Mesothelial cell of epicardium (in vitro differentiated cells): ENCODE measurements around the gene TROAP. TPM values are rescaled to one million over a fixed set of nuclear protein-coding genes. Genes with fewer than 3 reads are reported as not detected.

Experiments
- DNase-seq, 2 experiments: peaks; one replicate each; pipeline ENCODE4 v3.0.0; 2021; ENCODE audit warnings: low spot score in 2 of 2; ENCODE audit not compliant: unreplicated experiment in 2 of 2
- H3K27ac Mint-ChIP-seq: 2 replicates; pipeline ENCODE4 v1.8.0; 2021; ENCODE audit warnings: mixed read lengths
- H3K27me3 Mint-ChIP-seq: 2 replicates; pipeline ENCODE4 v1.8.0; 2021; ENCODE audit warnings: low read depth, mixed read lengths
- H3K36me3 Mint-ChIP-seq: 2 replicates; pipeline ENCODE4 v1.8.0; 2021; ENCODE audit warnings: mixed read lengths
- H3K4me1 Mint-ChIP-seq: 2 replicates; pipeline ENCODE4 v1.8.0; 2021; ENCODE audit warnings: mixed read lengths
- H3K4me3 Mint-ChIP-seq: 2 replicates; pipeline ENCODE4 v1.8.0; 2021; ENCODE audit warnings: mild to moderate bottlenecking, moderate library complexity, mixed read lengths
- H3K9me3 Mint-ChIP-seq: 2 replicates; pipeline ENCODE4 v1.8.0; 2021; ENCODE audit warnings: mixed read lengths
- CTCF ChIP-seq: fragments of 200-600 bp; sonication (generic); IDR thresholded peaks from one replicate; pipeline ENCODE4 v1.5.0; 2021; ENCODE audit warnings: antibody characterized with exemption; ENCODE audit not compliant: unreplicated experiment
- total RNA-seq: library from RNA; stranded (reverse); gene quantifications from 3 replicates; pipeline ENCODE4 v1.2.1, GENCODE V29; 2021

Gene TROAP
- total RNA-seq, 1 donor from 2014 or later = 30.8 TPM

DNA sequence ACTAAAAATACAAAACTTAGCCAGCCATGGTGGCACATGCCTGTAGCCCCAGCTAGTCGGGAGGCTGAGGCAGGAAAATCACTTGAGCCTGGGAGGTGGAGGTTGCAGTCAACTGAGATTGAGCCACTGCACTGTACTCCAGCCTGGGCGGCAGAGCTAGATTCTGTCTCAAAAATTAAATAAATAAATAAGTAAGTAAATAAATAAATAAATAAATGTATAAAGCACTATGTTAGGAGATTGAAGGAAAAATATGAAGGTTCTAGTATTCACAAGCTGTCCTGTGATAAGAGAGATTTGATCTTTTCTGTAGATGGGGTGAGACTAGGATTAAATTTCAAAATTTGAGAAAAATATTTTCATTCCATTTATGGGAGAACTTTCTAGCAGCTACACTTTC lies 29.3 kb downstream of the TROAP start:
- Mint-ChIP-seq H3K4me3 (no peak overlapping the region), H3K27me3 (peaks cover 11% of the 10 kb centered on the region), H3K27ac (no peak overlapping the region), H3K9me3 (no peaks in the 10 kb centered on the region), H3K4me1 (peaks cover 11% of the 10 kb centered on the region), H3K36me3 (peaks cover 4% of the 10 kb centered on the region)
- no peak for TF ChIP-seq CTCF
- DNase-seq = no peak

- Mint-ChIP-seq H3K4me3 (no peak overlapping the region), H3K27me3 (no peaks in the 10 kb centered on the region), H3K4me1 (peaks cover 10% of the 10 kb centered on the region), H3K9me3 (no peaks in the 10 kb centered on the region), H3K36me3 (peaks cover 1% of the 10 kb centered on the region), H3K27ac (no peak overlapping the region)
- no peak for DNase-seq
- no peak for TF ChIP-seq CTCF
Observed at GRCh38 chr12:49355913-49356312, 32.9 kb downstream of the TROAP start.

GRCh38 chr12:49357103-49357678 lies 34.1 kb downstream of the TROAP start:
- no peaks in the 10 kb centered on the region for H3K36me3 Mint-ChIP-seq
- H3K27ac Mint-ChIP-seq = no peak overlapping the region
- TF ChIP-seq CTCF = peak; percentile 87
- H3K9me3 Mint-ChIP-seq = no peaks in the 10 kb centered on the region
- H3K4me1 Mint-ChIP-seq = peaks cover 10% of the 10 kb centered on the region
- no peak overlapping the region for H3K4me3 Mint-ChIP-seq
- H3K27me3 Mint-ChIP-seq = no peaks in the 10 kb centered on the region
- DNase-seq = no peak

GRCh38 chr12:49358483-49359141 lies 35.6 kb downstream of the TROAP start:
- H3K27me3 Mint-ChIP-seq = no peaks in the 10 kb centered on the region
- DNase-seq = no peak
- H3K9me3 Mint-ChIP-seq = no peaks in the 10 kb centered on the region
- no peak overlapping the region for H3K4me3 Mint-ChIP-seq
- no peak overlapping the region for H3K27ac Mint-ChIP-seq
- TF ChIP-seq CTCF = peak; percentile 56
- H3K4me1 Mint-ChIP-seq = peaks cover 10% of the 10 kb centered on the region
- no peaks in the 10 kb centered on the region for H3K36me3 Mint-ChIP-seq

GRCh38 chr12:49359671-49360070 lies 36.6 kb downstream of the TROAP start:
- H3K4me3 Mint-ChIP-seq = no peak overlapping the region
- H3K36me3 Mint-ChIP-seq = no peaks in the 10 kb centered on the region
- no peaks in the 10 kb centered on the region for H3K9me3 Mint-ChIP-seq
- no peak overlapping the region for H3K27ac Mint-ChIP-seq
- H3K27me3 Mint-ChIP-seq = no peaks in the 10 kb centered on the region
- DNase-seq = no peak
- TF ChIP-seq CTCF = no peak
- peaks cover 10% of the 10 kb centered on the region for H3K4me1 Mint-ChIP-seq
